ENCODE data around the gene LSM5.

The LSM5 gene

DNA sequence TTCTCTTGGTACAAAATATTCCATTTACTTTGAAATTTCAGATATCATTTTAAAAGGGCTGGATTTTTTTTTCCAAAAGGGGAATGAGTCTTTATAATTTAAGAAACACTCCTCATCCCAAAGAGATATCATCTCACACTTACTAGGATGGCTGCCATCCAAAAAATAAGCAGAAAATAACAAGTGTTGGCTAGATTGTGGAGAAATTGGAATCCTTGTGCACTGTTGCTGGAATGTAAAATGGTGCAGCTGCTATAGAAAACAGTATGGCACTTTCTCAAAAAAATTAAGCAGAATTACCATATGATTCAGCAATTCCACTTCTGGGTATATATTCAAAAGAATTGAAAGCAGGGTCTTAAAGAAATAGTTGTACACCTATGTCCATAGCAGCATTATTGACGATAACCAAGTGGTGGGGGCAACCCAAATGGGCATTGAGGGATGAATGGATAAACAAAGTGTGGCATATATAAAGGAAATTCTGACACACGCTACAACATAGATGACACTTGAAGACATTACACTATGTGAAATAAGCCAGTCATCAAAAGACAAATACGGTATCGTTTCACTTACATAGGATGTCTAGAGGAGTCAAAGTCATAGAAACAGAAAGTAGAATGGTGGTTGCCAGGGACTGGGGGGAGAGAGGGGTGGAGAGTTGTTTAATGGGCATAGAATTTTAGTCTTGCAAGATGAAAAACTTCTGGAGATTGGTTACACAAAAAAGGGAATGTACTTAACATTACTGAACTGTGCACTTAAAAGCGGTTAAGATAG is 53.8 kb downstream of the LSM5 start:
- Histone ChIP-seq H3K27me3 (peaks cover 33% of the 10 kb centered on the region), H3K27ac (no peak overlapping the region), H3K9me3 (no peaks in the 10 kb centered on the region), H3K36me3 (no peaks in the 10 kb centered on the region), H3K4me3 (ENCODE audit: low read depth in 1 of 2, low read length in 1 of 2) (no peak overlapping the region), H3K4me1 (ENCODE audit: control insufficient read depth in 1 of 2, insufficient read depth in 1 of 2, low read depth in 1 of 2, low read length in 1 of 2) (no peaks in the 10 kb centered on the region)
- TF ChIP-seq, protein P1, sequence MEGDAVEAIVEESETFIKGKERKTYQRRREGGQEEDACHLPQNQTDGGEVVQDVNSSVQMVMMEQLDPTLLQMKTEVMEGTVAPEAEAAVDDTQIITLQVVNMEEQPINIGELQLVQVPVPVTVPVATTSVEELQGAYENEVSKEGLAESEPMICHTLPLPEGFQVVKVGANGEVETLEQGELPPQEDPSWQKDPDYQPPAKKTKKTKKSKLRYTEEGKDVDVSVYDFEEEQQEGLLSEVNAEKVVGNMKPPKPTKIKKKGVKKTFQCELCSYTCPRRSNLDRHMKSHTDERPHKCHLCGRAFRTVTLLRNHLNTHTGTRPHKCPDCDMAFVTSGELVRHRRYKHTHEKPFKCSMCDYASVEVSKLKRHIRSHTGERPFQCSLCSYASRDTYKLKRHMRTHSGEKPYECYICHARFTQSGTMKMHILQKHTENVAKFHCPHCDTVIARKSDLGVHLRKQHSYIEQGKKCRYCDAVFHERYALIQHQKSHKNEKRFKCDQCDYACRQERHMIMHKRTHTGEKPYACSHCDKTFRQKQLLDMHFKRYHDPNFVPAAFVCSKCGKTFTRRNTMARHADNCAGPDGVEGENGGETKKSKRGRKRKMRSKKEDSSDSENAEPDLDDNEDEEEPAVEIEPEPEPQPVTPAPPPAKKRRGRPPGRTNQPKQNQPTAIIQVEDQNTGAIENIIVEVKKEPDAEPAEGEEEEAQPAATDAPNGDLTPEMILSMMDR (IDR thresholded peaks at IDR 0.05) = no peak
